Measurements from ENCODE around the gene ATP5F1D. TPM values are rescaled to one million over a fixed set of nuclear protein-coding genes. Genes with fewer than 3 reads are reported as not detected.

The ATP5F1D gene
- total and polyA plus RNA-seq, 2 of the 13 experiments (the other 11 are each of a cell fraction or from before 2014, with no cell fraction given): 39.4 to 78.7 TPM

GRCh38 chr19:1275260-1275975 lies 33.9 kb downstream of the ATP5F1D start, which contains the start of gene FAM174C (continued):
- TF ChIP-seq, protein P1, sequence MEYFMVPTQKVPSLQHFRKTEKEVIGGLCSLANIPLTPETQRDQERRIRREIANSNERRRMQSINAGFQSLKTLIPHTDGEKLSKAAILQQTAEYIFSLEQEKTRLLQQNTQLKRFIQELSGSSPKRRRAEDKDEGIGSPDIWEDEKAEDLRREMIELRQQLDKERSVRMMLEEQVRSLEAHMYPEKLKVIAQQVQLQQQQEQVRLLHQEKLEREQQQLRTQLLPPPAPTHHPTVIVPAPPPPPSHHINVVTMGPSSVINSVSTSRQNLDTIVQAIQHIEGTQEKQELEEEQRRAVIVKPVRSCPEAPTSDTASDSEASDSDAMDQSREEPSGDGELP (IDR thresholded peaks at IDR 0.05; ENCODE audit: borderline replicate concordance, low read depth): no peak
- TF ChIP-seq ZNF703 (CRISPR knock-in tag; IDR thresholded peaks at IDR 0.05; ENCODE audit: borderline replicate concordance) (no peak; the same call in 1 of the 2 replicates), ZNF788 (CRISPR knock-in tag; IDR thresholded peaks at IDR 0.05; ENCODE audit: borderline replicate concordance) (peak; percentile 54; the same call in 1 of the 2 replicates), DNMT3B (CRISPR knock-in tag; conservative IDR thresholded peaks at IDR 0.05) (no peak), ZNF224 (CRISPR knock-in tag; IDR thresholded peaks at IDR 0.05) (no peak), SMAD1 (CRISPR knock-in tag; IDR thresholded peaks at IDR 0.05; ENCODE audit: borderline replicate concordance, low read depth) (peak; percentile 38; the same call in 1 of the 2 replicates), ZNF782 (CRISPR knock-in tag; IDR thresholded peaks at IDR 0.05; ENCODE audit: borderline replicate concordance) (no peak), HNF4A (CRISPR knock-in tag; IDR thresholded peaks at IDR 0.05) (no peak), ELF3 (CRISPR knock-in tag; IDR thresholded peaks at IDR 0.05) (peak; percentile 76; the same call in 1 of the 2 replicates), ELF4 (CRISPR knock-in tag; IDR thresholded peaks at IDR 0.05; ENCODE audit: borderline replicate concordance) (no peak), HHEX (CRISPR knock-in tag; IDR thresholded peaks at IDR 0.05) (no peak), TARDBP (CRISPR knock-in tag; IDR thresholded peaks at IDR 0.05) (no peak), MTF1 (CRISPR knock-in tag; IDR thresholded peaks at IDR 0.05) (no peak), ZNF547 (CRISPR knock-in tag; IDR thresholded peaks at IDR 0.05) (peak; percentile 75), CENPX (CRISPR knock-in tag; IDR thresholded peaks at IDR 0.05) (no peak), ZNF543 (CRISPR knock-in tag; IDR thresholded peaks at IDR 0.05) (0 out of 2 replicates have a peak, but pooled peaks have one; percentile 48), NFIB (CRISPR knock-in tag; IDR thresholded peaks at IDR 0.05; ENCODE audit: borderline replicate concordance) (no peak), SNAI1 (CRISPR knock-in tag; IDR thresholded peaks at IDR 0.05; ENCODE audit: borderline replicate concordance) (0 out of 2 replicates have a peak, but pooled peaks have one; percentile 67), MZF1 (CRISPR knock-in tag; IDR thresholded peaks at IDR 0.05; ENCODE audit: borderline replicate concordance) (no peak), ZNF569 (CRISPR knock-in tag; IDR thresholded peaks at IDR 0.05; ENCODE audit: borderline replicate concordance) (no peak), SSRP1 (CRISPR knock-in tag; IDR thresholded peaks at IDR 0.05) (0 out of 2 replicates have a peak, but pooled peaks have one; percentile 72), KAT2B (IDR thresholded peaks at IDR 0.05; ENCODE audit: borderline replicate concordance, low read depth, low read length) (no peak), PHF5A (CRISPR knock-in tag; IDR thresholded peaks at IDR 0.05; ENCODE audit: low read depth, unreplicated experiment) (peak; percentile 72), BCL3 (CRISPR knock-in tag; IDR thresholded peaks at IDR 0.05) (peak; percentile 98), NR3C1 (CRISPR knock-in tag; IDR thresholded peaks at IDR 0.05) (no peak), ZBTB39 (CRISPR knock-in tag; IDR thresholded peaks at IDR 0.05) (no peak)
- TF ChIP-seq, protein P2, sequence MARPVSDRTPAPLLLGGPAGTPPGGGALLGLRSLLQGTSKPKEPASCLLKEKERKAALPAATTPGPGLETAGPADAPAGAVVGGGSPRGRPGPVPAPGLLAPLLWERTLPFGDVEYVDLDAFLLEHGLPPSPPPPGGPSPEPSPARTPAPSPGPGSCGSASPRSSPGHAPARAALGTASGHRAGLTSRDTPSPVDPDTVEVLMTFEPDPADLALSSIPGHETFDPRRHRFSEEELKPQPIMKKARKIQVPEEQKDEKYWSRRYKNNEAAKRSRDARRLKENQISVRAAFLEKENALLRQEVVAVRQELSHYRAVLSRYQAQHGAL (CRISPR knock-in tag; IDR thresholded peaks at IDR 0.05; ENCODE audit: not compliant biosample characterization): no peak

All from HepG2 (cell line).